ENCODE measurements around the gene PXYLP1. TPM values are rescaled to one million over a fixed set of nuclear protein-coding genes. Genes with fewer than 3 reads are reported as not detected.

The PXYLP1 gene
- polyA plus RNA-seq, 3 donors = 4.1 to 10.9 (median 5.8) TPM

DNA sequence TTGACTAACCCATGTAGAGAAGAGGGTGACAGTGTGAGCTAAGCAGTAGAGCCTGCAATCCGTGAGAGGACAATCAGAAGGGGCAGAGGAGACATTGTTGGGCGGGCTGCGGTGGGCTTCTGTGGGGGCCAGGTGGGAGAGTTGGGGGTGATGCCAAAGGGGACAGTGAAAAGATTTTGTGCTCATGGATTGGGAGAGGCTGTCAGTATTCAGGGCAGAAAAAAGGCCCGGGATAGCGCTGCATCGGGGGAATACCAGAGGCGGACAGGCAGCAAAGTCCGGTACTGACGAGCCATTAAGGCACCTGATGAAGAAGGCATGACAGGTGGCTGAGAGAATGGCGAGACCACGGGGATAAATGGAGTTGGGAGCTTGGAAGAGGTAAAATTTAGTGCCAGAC is 1.3 kb upstream of the PXYLP1 start:
- over 99% methylated on average over 11 of the region's 11 CpGs for WGBS (ENCODE audit: insufficient coverage)
- Histone ChIP-seq H3K79me2 (ENCODE audit: insufficient read depth, low read length) (peaks cover 8% of the 10 kb centered on the region), H3K4me1 (ENCODE audit: control insufficient read depth in 1 of 2, insufficient read depth in 2 of 2, low read length in 2 of 2) (peaks cover 39 to 44% of the 10 kb centered on the region in 2 donors), H3K9me3 (replicated peaks in 1 of 2; ENCODE audit: control insufficient read depth in 1 of 2, insufficient read depth in 1 of 2, low read length in 2 of 2) (no peaks in the 10 kb centered on the region), H3K27me3 (ENCODE audit: control insufficient read depth in 2 of 2, insufficient read depth in 2 of 2, low read length in 2 of 2) (no peaks in the 10 kb centered on the region), H3K9ac (ENCODE audit: insufficient read depth, low read length, poor library complexity, severe bottlenecking) (no peak overlapping the region), H3K4me2 (replicated peaks; ENCODE audit: extremely low read depth, low read length, poor library complexity, severe bottlenecking) (no peak overlapping the region), H3K27ac (ENCODE audit: low read depth in 1 of 2, low read length in 2 of 2) (no peak overlapping the region), H3K36me3 (replicated peaks in 1 of 2; ENCODE audit: control insufficient read depth in 1 of 2, insufficient read depth in 2 of 2, low read length in 2 of 2) (no peaks in the 10 kb centered on the region), H2AFZ (ENCODE audit: insufficient read depth, low read depth, low read length, poor library complexity, severe bottlenecking) (peak overlapping the region; percentile 99), H3K4me3 (replicated peaks in 1 of 3; ENCODE audit: low read depth in 2 of 3, low read length in 3 of 3) (no peak overlapping the region), H4K20me1 (ENCODE audit: insufficient read depth, low read length) (no peaks in the 10 kb centered on the region)
- intact Hi-C loops (cut with micrococcal nuclease) = loop anchor here in 1 of 2 donors (10.0 kb wide), 1 partner anchor 285 kb away; the partner anchor contains the start of gene SLC25A36
- H3K9me3 Mint-ChIP-seq = peaks cover 0 to 4% (median 0%) of the 10 kb centered on the region in 7 donors
- peaks cover 45% of the 10 kb centered on the region for H3K4me1 Mint-ChIP-seq
- TF ChIP-seq, protein P1, sequence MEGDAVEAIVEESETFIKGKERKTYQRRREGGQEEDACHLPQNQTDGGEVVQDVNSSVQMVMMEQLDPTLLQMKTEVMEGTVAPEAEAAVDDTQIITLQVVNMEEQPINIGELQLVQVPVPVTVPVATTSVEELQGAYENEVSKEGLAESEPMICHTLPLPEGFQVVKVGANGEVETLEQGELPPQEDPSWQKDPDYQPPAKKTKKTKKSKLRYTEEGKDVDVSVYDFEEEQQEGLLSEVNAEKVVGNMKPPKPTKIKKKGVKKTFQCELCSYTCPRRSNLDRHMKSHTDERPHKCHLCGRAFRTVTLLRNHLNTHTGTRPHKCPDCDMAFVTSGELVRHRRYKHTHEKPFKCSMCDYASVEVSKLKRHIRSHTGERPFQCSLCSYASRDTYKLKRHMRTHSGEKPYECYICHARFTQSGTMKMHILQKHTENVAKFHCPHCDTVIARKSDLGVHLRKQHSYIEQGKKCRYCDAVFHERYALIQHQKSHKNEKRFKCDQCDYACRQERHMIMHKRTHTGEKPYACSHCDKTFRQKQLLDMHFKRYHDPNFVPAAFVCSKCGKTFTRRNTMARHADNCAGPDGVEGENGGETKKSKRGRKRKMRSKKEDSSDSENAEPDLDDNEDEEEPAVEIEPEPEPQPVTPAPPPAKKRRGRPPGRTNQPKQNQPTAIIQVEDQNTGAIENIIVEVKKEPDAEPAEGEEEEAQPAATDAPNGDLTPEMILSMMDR (IDR thresholded peaks at IDR 0.05) = no peak
- peaks cover 2 to 7% of the 10 kb centered on the region in 2 donors for H3K36me3 Mint-ChIP-seq
- peaks cover 0 to 10% (median 6%) of the 10 kb centered on the region in 3 donors for H3K27me3 Mint-ChIP-seq (ENCODE audit: low read depth in 3 of 3)
- no peak for DNase-seq
- no peak overlapping the region for H3K4me3 Mint-ChIP-seq
- H3K27ac Mint-ChIP-seq = peak overlapping the region in 2 of 7 donors; percentile 17 to 79

- intact Hi-C loops (cut with micrococcal nuclease) = loop anchor here (1.0 to 10.0 kb wide), 2 partner anchors 47 to 287 kb away; partner anchors contain the start of gene SLC25A36 (in 1 of the 2)
- Histone ChIP-seq H3K27ac (ENCODE audit: low read depth in 1 of 2, low read length in 2 of 2) (peak overlapping the region in 1 of 2 donors; percentile 52), H4K20me1 (ENCODE audit: insufficient read depth, low read length) (no peaks in the 10 kb centered on the region), H2AFZ (ENCODE audit: insufficient read depth, low read depth, low read length, poor library complexity, severe bottlenecking) (peak overlapping the region; percentile 88), H3K4me1 (ENCODE audit: control insufficient read depth in 1 of 2, insufficient read depth in 2 of 2, low read length in 2 of 2) (peaks cover 47 to 56% of the 10 kb centered on the region in 2 donors), H3K36me3 (replicated peaks in 1 of 2; ENCODE audit: control insufficient read depth in 1 of 2, insufficient read depth in 2 of 2, low read length in 2 of 2) (peaks cover 0 to 2% of the 10 kb centered on the region in 2 donors), H3K4me3 (replicated peaks in 1 of 3; ENCODE audit: low read depth in 2 of 3, low read length in 3 of 3) (peak overlapping the region; percentile 67 to 85 (median 80)), H3K27me3 (ENCODE audit: control insufficient read depth in 2 of 2, insufficient read depth in 2 of 2, low read length in 2 of 2) (no peaks in the 10 kb centered on the region), H3K79me2 (ENCODE audit: insufficient read depth, low read length) (peaks cover 11% of the 10 kb centered on the region), H3K9ac (ENCODE audit: insufficient read depth, low read length, poor library complexity, severe bottlenecking) (peak overlapping the region; percentile 66), H3K9me3 (replicated peaks in 1 of 2; ENCODE audit: control insufficient read depth in 1 of 2, insufficient read depth in 1 of 2, low read length in 2 of 2) (no peaks in the 10 kb centered on the region), H3K4me2 (replicated peaks; ENCODE audit: extremely low read depth, low read length, poor library complexity, severe bottlenecking) (peak overlapping the region; percentile 94)
- TF ChIP-seq, protein P1 (IDR thresholded peaks at IDR 0.05) = no peak
- Mint-ChIP-seq H3K4me3 (peak overlapping the region; percentile 79 to 96), H3K36me3 (peaks cover 7 to 15% of the 10 kb centered on the region in 2 donors), H3K27ac (peak overlapping the region in 2 of 7 donors; percentile 58 to 74), H3K4me1 (peaks cover 58% of the 10 kb centered on the region), H3K27me3 (ENCODE audit: low read depth in 3 of 3) (peaks cover 0 to 8% (median 6%) of the 10 kb centered on the region in 3 donors), H3K9me3 (no peaks in the 10 kb centered on the region)
- WGBS (ENCODE audit: insufficient coverage) = under 1% methylated on average over 63 of the region's 71 CpGs
- no peak for DNase-seq
Measured at GRCh38 chr3:141231952-141232823, 563 bp downstream of the PXYLP1 start.
